Sigmoid colon (tissue), 7 donors: ENCODE data around the gene DYSF. TPM values are rescaled to one million over a fixed set of nuclear protein-coding genes. Genes with fewer than 3 reads are reported as not detected.

Source experiments
- DNase-seq: peaks from one replicate; pipeline ENCODE4 v3.0.0-alpha.2; 2019
- H3K27ac ChIP-seq, 4 donors: fragments of 200-600 bp; sonication (generic); one replicate each; pipeline ENCODE4 v1.5.1; 2016 to 2019; ENCODE audit warnings: mild to moderate bottlenecking in 1 of 4
- H3K27me3 ChIP-seq, 3 donors: fragments of 200-600 bp; sonication (generic); one replicate each; pipeline ENCODE4 v1.5.1; 2019; ENCODE audit warnings: mild to moderate bottlenecking in 1 of 3
- H3K36me3 ChIP-seq, 4 donors: fragments of 200-600 bp; sonication (generic); one replicate each; pipeline ENCODE4 v1.5.1; 2016 to 2019
- H3K4me1 ChIP-seq, 4 donors: fragments of 200-600 bp; sonication (generic); one replicate each; pipeline ENCODE4 v1.5.1; 2017 to 2019
- H3K4me3 ChIP-seq, 4 donors: fragments of 200-600 bp; sonication (generic); one replicate each; pipeline ENCODE4 v1.5.1; 2017 to 2019; ENCODE audit warnings: mild to moderate bottlenecking in 2 of 4, moderate library complexity in 1 of 4
- H3K9me3 ChIP-seq, 4 donors: fragments of 200-600 bp in 3 of 4; sonication (generic) in 3 of 4; one replicate each; pipeline versions ENCODE4 v1.5.1 to v1.6.1; 2013 to 2019
- CTCF ChIP-seq, 4 experiments: fragments of 450-650 bp in 3 of 4; fragments of 200-600 bp in 1 of 4; IDR thresholded peaks; one replicate each; pipeline ENCODE4 v1.5.1; 2016 to 2019; ENCODE audit warnings: antibody characterized with exemption in 4 of 4, mild to moderate bottlenecking in 3 of 4, moderate library complexity in 2 of 4
- EP300 ChIP-seq, 4 donors: sonication (generic); formaldehyde crosslinking; IDR thresholded peaks; one replicate each; pipeline ENCODE4 v1.6.1; 2017; ENCODE audit warnings: antibody characterized with exemption in 4 of 4
- POLR2A ChIP-seq, 2 donors: fragments of 450-650 bp; IDR thresholded peaks; one replicate each; pipeline ENCODE4 v1.6.1; 2016; ENCODE audit warnings: antibody characterized with exemption in 2 of 2, mild to moderate bottlenecking in 2 of 2, moderate library complexity in 2 of 2
- POLR2AphosphoS5 ChIP-seq, 4 donors: sonication (generic); formaldehyde crosslinking; IDR thresholded peaks; one replicate each; pipeline ENCODE4 v1.6.1; 2017; ENCODE audit warnings: antibody characterized with exemption in 4 of 4
- WGBS, 2 donors: extraction: QIAGEN DNeasy Blood & Tissue Kit; methylation state at CpG; one replicate each; pipeline ENCODE4 v1.1.7; 2013; 5-methylcytosine and 5-hydroxymethylcytosine counted together
- intact Hi-C: fragments of 100-400 bp; cut with DNase I; formaldehyde crosslinking; loops from one replicate; pipeline ENCODE4 v1.15.1; 2023
- polyA plus RNA-seq, 3 donors: library from polyadenylated mRNA; stranded (reverse); fragments of 200-250 nt; gene quantifications; one replicate each; pipeline ENCODE4 v1.2.3, GENCODE V29; 2013
- total RNA-seq, 4 donors: library from RNA; depleted of rRNA; stranded (reverse); fragments of >200 nt; gene quantifications; one replicate each; pipeline ENCODE4 v1.1.0, GENCODE V29; 2016
- donor health status: healthy with polysubstance abuse.
- donor health status: Bipolar disorder and iron deficiency.
- donor health status: healthy.

The DYSF gene
- total and polyA plus RNA-seq, 7 donors, result 1.6 to 49.6 (median 12.5) TPM

GRCh38 chr2:71528749-71529148, 75.4 kb downstream of the DYSF start:
- Histone ChIP-seq H3K36me3 (peaks cover 0 to 31% (median 8%) of the 10 kb centered on the region in 4 donors), H3K27ac (no peak overlapping the region), H3K27me3 (no peaks in the 10 kb centered on the region), H3K9me3 (no peaks in the 10 kb centered on the region), H3K4me1 (no peaks in the 10 kb centered on the region), H3K4me3 (no peak overlapping the region)
- 87 to 90% methylated on average over 4 of the region's 4 CpGs for WGBS, 2 donors
- no peak for TF ChIP-seq EP300 (IDR thresholded peaks at IDR 0.05)
- TF ChIP-seq CTCF (IDR thresholded peaks at IDR 0.05), result no peak
- TF ChIP-seq POLR2A (IDR thresholded peaks at IDR 0.05), result no peak
- TF ChIP-seq POLR2AphosphoS5 (IDR thresholded peaks at IDR 0.05), result no peak
- DNase-seq, result peak; percentile 22
- intact Hi-C loops, result no loop called here

GRCh38 chr2:71530211-71530610, 76.8 kb downstream of the DYSF start:
- TF ChIP-seq EP300 (IDR thresholded peaks at IDR 0.05) (no peak), POLR2A (IDR thresholded peaks at IDR 0.05) (no peak), POLR2AphosphoS5 (IDR thresholded peaks at IDR 0.05) (no peak), CTCF (IDR thresholded peaks at IDR 0.05) (no peak)
- 74 to 80% methylated on average over 8 of the region's 8 CpGs for WGBS, 2 donors
- peak; percentile 36 for DNase-seq
- Histone ChIP-seq H3K4me3 (no peak overlapping the region), H3K27ac (no peak overlapping the region), H3K36me3 (peaks cover 0 to 28% (median 13%) of the 10 kb centered on the region in 4 donors), H3K4me1 (no peaks in the 10 kb centered on the region), H3K27me3 (no peaks in the 10 kb centered on the region), H3K9me3 (no peaks in the 10 kb centered on the region)
- intact Hi-C loops, result no loop called here

GRCh38 chr2:71530641-71531332, 77.4 kb downstream of the DYSF start:
- 71 to 84% methylated on average over 7 of the region's 7 CpGs for WGBS, 2 donors
- TF ChIP-seq CTCF (IDR thresholded peaks at IDR 0.05) (peak in 3 of 4 experiments; percentile 40 to 57 (median 46)), POLR2A (IDR thresholded peaks at IDR 0.05) (no peak)
- Histone ChIP-seq H3K36me3 (peaks cover 0 to 34% (median 13%) of the 10 kb centered on the region in 4 donors), H3K4me1 (no peaks in the 10 kb centered on the region), H3K27ac (no peak overlapping the region), H3K4me3 (no peak overlapping the region), H3K9me3 (no peaks in the 10 kb centered on the region), H3K27me3 (no peaks in the 10 kb centered on the region)
- DNase-seq, result peak; percentile 13
- intact Hi-C loops, result no loop called here

- no peak for TF ChIP-seq POLR2AphosphoS5 (IDR thresholded peaks at IDR 0.05)
- TF ChIP-seq EP300 (IDR thresholded peaks at IDR 0.05), result no peak
- no peak for TF ChIP-seq CTCF (IDR thresholded peaks at IDR 0.05)
- no peak for TF ChIP-seq POLR2A (IDR thresholded peaks at IDR 0.05)
- Histone ChIP-seq H3K4me1 (no peaks in the 10 kb centered on the region), H3K36me3 (peaks cover 0 to 42% (median 9%) of the 10 kb centered on the region in 4 donors), H3K4me3 (no peak overlapping the region), H3K27ac (no peak overlapping the region), H3K9me3 (no peaks in the 10 kb centered on the region), H3K27me3 (no peaks in the 10 kb centered on the region)
- WGBS, 2 donors, result 42 to 65% methylated on average over 9 of the region's 9 CpGs
- DNase-seq, result no peak
- intact Hi-C loops, result no loop called here
These were observed 78.2 kb downstream of the DYSF start for GRCh38 chr2:71531522-71532047.
